ENCODE measurements around the gene MRPS12.

The MRPS12 gene

DNA sequence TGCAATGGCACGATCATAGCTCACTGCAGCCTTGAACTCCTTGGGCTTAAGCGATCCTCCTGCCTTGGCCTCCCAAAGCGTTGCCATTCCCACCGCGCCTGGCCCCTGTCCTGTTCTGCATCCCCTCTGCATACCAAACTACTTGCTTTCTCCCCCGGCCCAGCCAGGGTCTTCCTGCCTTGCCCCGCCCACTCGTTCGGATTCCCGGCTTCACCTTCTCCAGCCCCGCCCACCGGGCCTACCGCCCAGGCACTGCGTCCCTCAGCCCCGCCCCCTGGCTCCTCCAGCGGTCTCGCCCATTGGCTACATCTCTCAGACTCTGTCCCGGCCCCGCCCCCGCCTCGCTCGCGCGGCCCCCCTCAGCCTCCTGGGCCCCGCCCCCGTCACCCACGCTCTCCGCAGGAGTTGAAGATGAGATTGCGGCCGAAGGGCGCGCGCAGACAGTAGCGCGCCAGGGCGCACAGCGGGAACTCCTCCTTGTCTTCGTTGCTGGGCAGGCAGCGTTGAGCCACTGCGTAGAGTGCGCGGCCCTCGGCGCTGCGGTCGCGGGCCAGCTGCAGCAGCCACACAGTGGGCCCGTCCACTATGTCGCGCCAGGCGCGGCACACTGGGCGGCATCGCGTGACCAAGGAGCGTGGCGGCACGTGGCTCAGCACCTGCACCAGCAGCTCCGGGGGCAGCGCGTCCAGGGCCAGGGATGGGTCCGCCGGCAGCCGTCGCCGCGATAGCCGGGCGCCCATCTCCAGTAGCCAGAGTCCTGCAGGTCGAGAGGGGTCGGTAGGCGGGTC, 19.0 kb downstream of the MRPS12 start:
- no peak overlapping the region for H3K27ac ChIP-seq
- TF ChIP-seq, protein P1, sequence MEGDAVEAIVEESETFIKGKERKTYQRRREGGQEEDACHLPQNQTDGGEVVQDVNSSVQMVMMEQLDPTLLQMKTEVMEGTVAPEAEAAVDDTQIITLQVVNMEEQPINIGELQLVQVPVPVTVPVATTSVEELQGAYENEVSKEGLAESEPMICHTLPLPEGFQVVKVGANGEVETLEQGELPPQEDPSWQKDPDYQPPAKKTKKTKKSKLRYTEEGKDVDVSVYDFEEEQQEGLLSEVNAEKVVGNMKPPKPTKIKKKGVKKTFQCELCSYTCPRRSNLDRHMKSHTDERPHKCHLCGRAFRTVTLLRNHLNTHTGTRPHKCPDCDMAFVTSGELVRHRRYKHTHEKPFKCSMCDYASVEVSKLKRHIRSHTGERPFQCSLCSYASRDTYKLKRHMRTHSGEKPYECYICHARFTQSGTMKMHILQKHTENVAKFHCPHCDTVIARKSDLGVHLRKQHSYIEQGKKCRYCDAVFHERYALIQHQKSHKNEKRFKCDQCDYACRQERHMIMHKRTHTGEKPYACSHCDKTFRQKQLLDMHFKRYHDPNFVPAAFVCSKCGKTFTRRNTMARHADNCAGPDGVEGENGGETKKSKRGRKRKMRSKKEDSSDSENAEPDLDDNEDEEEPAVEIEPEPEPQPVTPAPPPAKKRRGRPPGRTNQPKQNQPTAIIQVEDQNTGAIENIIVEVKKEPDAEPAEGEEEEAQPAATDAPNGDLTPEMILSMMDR (IDR thresholded peaks at IDR 0.05) = no peak
- H3K4me3 ChIP-seq = peak overlapping the region; percentile 65
- peak; percentile 75 for DNase-seq (ENCODE audit: low spot score)

- DNase-seq (ENCODE audit: low spot score) = no peak
- TF ChIP-seq, protein P1 (IDR thresholded peaks at IDR 0.05) = no peak
- no peak overlapping the region for H3K27ac ChIP-seq
- no peak overlapping the region for H3K4me3 ChIP-seq
Observed at GRCh38 chr19:38951187-38951586, 20.4 kb downstream of the MRPS12 start.

- Histone ChIP-seq H3K27ac (no peak overlapping the region), H3K4me3 (no peak overlapping the region)
- TF ChIP-seq, protein P1 (IDR thresholded peaks at IDR 0.05) = no peak
- no peak for DNase-seq (ENCODE audit: low spot score)
Observed at GRCh38 chr19:38952395-38953165, 21.8 kb downstream of the MRPS12 start.

DNA sequence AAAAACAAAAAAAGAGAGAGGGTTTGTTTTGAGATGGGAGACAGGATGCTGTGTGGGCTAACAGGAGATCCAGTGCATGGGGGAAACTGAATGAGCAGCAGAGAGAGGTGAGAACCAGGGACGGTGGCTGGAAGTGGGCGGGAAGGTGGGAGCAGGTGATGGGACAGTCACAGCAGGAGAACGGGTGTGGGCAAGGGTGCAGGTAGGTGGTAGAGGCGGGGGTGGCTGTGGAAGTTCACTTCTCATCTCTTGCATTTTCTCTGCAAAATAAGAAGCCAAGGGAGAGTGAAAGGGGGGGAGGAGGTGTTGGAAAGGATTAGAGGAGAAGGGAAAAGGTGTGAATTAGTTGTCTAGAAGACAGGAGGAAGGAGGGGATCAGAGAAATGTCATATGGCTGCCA, 22.9 kb downstream of the MRPS12 start:
- no peak overlapping the region for H3K4me3 ChIP-seq
- H3K27ac ChIP-seq = no peak overlapping the region
- TF ChIP-seq, protein P1 (IDR thresholded peaks at IDR 0.05) = no peak
- no peak for DNase-seq (ENCODE audit: low spot score)

DNA sequence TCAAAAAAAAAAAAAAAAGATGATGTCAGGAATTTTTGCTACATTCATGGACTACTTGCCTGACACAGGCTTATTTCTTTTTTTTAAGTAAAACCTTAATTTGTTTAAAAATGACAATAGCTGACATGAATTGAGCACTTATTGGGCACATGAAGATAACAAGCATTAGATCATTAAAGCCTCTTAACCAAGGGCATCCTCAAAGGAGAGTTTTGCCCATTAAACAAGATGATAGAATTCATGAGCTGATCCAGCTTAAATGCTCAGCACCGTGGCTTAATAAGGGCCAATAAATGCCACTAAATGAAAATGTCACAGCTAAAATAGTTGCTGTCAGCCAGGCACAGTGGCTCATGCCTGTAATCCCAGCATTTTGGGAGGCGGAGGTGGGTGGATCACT, 25.5 kb downstream of the MRPS12 start:
- no peak for DNase-seq (ENCODE audit: low spot score)
- TF ChIP-seq, protein P1 (IDR thresholded peaks at IDR 0.05) = no peak
- Histone ChIP-seq H3K27ac (no peak overlapping the region), H3K4me3 (no peak overlapping the region)

DNA sequence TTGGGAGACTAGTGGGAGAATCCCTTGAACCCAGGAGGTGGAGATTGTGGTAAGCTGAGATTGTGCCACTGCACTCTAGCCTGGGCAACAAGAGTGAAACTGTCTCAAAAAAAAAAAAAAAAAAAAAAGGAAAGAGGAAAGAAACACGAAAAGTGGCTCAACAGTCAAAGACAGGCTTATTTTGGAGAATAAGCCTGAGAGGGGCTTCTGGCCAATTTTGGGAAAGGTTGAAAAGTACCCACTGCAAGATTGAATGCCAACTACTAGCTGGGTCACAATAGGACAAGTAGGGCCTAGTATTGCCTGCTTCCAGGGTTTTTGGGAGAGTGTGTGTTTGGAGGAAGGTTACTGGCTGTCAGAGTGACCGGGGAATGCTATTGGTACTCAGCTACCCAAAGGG, 27.6 kb downstream of the MRPS12 start:
- no peak for DNase-seq (ENCODE audit: low spot score)
- Histone ChIP-seq H3K4me3 (no peak overlapping the region), H3K27ac (no peak overlapping the region)
- TF ChIP-seq, protein P1 (IDR thresholded peaks at IDR 0.05) = no peak

All from coronary artery (tissue), 2 donors.